ENCODE measurements around the gene TAF11L14. TPM values are rescaled to one million over a fixed set of nuclear protein-coding genes. Genes with fewer than 3 reads are reported as not detected.

Gene TAF11L14
- polyA plus RNA-seq, 4 donors: not detected

DNA sequence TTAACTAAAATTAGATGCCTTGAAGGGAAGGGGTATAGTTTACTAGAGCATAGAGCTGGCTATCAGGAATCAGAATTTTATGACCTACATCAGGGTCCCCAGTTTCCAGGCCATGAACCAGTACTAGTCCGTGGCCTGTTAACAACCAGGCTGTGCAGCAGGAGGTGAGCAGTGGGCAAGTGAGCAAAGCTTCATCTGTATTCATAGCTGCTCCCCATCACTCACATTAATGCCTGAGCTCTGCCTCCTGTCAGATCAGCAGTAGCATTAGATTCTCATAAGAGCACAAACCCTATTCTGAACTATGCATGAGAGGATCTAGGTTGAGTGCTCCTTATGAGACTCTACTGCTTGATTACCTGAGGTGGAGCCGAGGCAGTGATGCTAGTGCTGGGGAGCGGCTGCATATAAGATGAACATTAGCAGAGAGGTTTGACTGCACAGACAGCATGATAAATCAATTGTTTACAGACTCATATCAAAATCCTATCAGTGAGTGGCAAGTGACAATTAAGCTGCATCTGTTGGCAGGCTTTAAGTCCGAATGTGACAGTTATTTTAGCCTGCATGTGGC lies 44.6 kb downstream of the TAF11L14 start:
- no peak for DNase-seq (ENCODE audit: low read depth in 4 of 4, low spot score in 3 of 4)

DNA sequence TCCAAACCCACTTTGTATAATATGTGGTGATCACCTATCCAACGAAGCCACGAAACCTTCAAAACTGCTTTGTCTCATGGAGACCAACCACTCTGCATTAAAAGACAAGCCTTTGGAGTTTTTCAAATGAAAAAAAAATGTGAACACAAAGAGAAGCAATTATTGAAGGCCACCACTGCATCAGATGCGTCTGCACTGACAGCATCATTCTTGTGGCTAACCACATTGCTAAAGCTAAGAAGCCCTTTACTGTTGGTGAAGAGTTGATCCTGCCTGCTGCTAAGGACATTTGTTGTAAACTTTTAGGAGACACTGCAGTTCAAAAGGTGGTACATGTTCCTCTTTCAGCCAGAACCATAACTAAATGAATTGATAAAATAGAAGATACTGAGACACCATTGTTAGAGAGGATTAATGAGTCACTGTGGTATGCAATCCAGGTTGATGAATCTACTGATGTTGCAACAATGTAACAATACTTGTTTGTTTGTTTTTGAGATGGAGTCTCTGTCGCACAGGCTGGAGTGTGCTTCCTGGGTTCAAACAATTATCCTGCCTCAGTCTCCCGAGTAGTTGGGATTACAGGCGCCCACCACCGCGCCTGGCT lies 45.4 kb downstream of the TAF11L14 start:
- DNase-seq (ENCODE audit: low read depth in 4 of 4, low spot score in 3 of 4): no peak

DNA sequence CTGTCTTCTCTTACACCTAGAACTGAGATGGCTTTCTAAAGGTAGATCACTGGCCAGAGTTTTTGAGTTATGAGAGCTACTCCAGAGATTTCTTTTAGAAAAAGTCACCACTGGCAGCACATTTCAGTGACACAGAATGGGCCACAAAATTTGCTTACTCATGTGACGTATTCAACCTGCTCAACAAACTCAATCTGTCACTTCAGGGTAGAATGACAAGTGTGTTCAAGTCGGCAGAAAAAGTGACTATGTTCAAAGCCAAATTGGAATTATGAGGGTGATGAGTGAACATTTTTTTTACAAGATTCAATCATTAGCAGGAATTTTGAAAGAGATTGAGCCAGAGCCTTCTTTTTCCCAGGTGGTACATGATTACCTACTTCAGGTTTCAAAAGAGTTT lies 46.5 kb downstream of the TAF11L14 start:
- no peak for DNase-seq (ENCODE audit: low read depth in 4 of 4, low spot score in 3 of 4)

Other genes with a start within 250 kb of the TAF11L14 start
- gene TAF11L2, start 136.2 kb upstream of the TAF11L14 start, polyA plus RNA-seq (ENCODE audit: insufficient read length in 4 of 4): not detected
- not detected for gene TAF11L3, start 116.1 kb upstream of the TAF11L14 start, polyA plus RNA-seq (ENCODE audit: insufficient read length in 4 of 4)
- gene TAF11L4, start 112.7 kb upstream of the TAF11L14 start, polyA plus RNA-seq (ENCODE audit: insufficient read length in 4 of 4): not detected
- gene TAF11L5, start 109.2 kb upstream of the TAF11L14 start, polyA plus RNA-seq (ENCODE audit: insufficient read length in 4 of 4): not detected
- gene TAF11L6, start 105.8 kb upstream of the TAF11L14 start, polyA plus RNA-seq (ENCODE audit: insufficient read length in 4 of 4): not detected
- not detected for gene TAF11L7, start 48.7 kb upstream of the TAF11L14 start, polyA plus RNA-seq (ENCODE audit: insufficient read length in 4 of 4)
- not detected for gene TAF11L8, start 43.5 kb upstream of the TAF11L14 start, polyA plus RNA-seq (ENCODE audit: insufficient read length in 4 of 4)
- not detected for gene TAF11L9, start 40.1 kb upstream of the TAF11L14 start, polyA plus RNA-seq (ENCODE audit: insufficient read length in 4 of 4)
- gene TAF11L10, start 36.6 kb upstream of the TAF11L14 start, polyA plus RNA-seq (ENCODE audit: insufficient read length in 4 of 4): not detected
- not detected for gene TAF11L11, start 30.3 kb upstream of the TAF11L14 start, polyA plus RNA-seq (ENCODE audit: insufficient read length in 4 of 4)
- not detected for gene TAF11L12, start 24.1 kb upstream of the TAF11L14 start, polyA plus RNA-seq (ENCODE audit: insufficient read length in 4 of 4)
- gene TAF11L13, start 2.4 kb upstream of the TAF11L14 start, polyA plus RNA-seq (ENCODE audit: insufficient read length in 4 of 4): not detected